ENCODE results near the gene CHCHD4. TPM values are rescaled to one million over a fixed set of nuclear protein-coding genes. Genes with fewer than 3 reads are reported as not detected.
A peak's percentile ranks its signal among the peaks of the same experiment; 100 is the strongest.

Gene CHCHD4
- total and polyA plus RNA-seq, 2 experiments from 2014 or later, result 31.1 to 39.2 TPM

DNA sequence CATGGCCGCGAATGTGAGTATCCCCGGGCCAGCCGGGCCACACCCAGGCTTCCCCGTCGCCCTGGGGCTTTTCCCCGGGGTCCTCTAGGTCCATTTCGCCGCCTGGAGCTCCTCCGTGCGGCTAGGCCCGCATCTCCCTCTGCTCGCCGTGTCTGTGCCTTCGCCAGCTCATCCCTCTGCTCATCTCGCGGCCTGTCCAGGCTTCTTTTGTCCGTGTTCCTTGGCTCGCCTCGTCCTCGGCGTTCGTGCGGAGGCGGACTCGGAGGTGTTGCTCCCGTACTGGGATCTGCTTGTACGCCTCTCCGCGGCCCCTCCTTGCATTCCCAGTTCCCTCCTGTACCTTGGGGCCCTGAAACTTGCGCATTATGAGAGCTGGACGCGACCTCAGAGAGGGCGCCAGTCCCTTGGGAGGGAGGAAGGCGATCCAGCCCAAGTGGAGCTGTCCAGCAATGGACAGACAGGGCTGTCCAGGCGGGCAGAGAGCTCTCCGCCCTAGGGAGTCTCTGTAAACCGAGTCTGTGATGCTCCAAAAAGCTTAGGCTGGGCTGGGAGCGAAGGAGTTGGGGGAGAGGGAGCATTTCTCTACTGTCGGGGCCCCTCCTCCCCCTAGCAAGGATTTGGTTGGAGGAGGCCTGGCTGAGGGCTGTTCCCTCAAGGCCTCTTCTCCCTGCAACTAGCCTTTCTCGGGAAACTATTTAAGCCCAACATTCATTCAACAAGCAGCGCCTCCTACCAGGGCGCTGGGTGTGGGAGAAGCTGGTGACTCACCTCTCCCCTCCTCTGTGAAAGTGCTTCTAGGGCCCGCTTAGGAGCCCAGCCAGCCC is 735 bp upstream of the CHCHD4 start:
- H2AFZ ChIP-seq, result peak overlapping the region; percentile 92
- peak overlapping the region; percentile 98 for H3K4me2 ChIP-seq
- H3K27me3 ChIP-seq (ENCODE audit: insufficient read depth), result no peaks in the 10 kb centered on the region
- H4K20me1 ChIP-seq (replicated peaks; ENCODE audit: insufficient read depth), result peaks cover 8% of the 10 kb centered on the region; the same call in 1 of the 2 replicates
- TF ChIP-seq EZH2phosphoT487 (IDR thresholded peaks at IDR 0.05; ENCODE audit: unreplicated experiment) (no peak), ZNF462 (CRISPR knock-in tag; IDR thresholded peaks at IDR 0.05) (no peak), STAT1 (IDR thresholded peaks at IDR 0.05; ENCODE audit: unreplicated experiment) (no peak), JUNB (IDR thresholded peaks at IDR 0.05; ENCODE audit: unreplicated experiment) (no peak)
- TF ChIP-seq, protein P1, sequence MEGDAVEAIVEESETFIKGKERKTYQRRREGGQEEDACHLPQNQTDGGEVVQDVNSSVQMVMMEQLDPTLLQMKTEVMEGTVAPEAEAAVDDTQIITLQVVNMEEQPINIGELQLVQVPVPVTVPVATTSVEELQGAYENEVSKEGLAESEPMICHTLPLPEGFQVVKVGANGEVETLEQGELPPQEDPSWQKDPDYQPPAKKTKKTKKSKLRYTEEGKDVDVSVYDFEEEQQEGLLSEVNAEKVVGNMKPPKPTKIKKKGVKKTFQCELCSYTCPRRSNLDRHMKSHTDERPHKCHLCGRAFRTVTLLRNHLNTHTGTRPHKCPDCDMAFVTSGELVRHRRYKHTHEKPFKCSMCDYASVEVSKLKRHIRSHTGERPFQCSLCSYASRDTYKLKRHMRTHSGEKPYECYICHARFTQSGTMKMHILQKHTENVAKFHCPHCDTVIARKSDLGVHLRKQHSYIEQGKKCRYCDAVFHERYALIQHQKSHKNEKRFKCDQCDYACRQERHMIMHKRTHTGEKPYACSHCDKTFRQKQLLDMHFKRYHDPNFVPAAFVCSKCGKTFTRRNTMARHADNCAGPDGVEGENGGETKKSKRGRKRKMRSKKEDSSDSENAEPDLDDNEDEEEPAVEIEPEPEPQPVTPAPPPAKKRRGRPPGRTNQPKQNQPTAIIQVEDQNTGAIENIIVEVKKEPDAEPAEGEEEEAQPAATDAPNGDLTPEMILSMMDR (conservative IDR thresholded peaks at IDR 0.05; ENCODE audit: low read depth in 2 of 2), result peak in 1 of 2 experiments; percentile 27; a peak in 2 of 4 replicates
- TF ChIP-seq, protein P2, sequence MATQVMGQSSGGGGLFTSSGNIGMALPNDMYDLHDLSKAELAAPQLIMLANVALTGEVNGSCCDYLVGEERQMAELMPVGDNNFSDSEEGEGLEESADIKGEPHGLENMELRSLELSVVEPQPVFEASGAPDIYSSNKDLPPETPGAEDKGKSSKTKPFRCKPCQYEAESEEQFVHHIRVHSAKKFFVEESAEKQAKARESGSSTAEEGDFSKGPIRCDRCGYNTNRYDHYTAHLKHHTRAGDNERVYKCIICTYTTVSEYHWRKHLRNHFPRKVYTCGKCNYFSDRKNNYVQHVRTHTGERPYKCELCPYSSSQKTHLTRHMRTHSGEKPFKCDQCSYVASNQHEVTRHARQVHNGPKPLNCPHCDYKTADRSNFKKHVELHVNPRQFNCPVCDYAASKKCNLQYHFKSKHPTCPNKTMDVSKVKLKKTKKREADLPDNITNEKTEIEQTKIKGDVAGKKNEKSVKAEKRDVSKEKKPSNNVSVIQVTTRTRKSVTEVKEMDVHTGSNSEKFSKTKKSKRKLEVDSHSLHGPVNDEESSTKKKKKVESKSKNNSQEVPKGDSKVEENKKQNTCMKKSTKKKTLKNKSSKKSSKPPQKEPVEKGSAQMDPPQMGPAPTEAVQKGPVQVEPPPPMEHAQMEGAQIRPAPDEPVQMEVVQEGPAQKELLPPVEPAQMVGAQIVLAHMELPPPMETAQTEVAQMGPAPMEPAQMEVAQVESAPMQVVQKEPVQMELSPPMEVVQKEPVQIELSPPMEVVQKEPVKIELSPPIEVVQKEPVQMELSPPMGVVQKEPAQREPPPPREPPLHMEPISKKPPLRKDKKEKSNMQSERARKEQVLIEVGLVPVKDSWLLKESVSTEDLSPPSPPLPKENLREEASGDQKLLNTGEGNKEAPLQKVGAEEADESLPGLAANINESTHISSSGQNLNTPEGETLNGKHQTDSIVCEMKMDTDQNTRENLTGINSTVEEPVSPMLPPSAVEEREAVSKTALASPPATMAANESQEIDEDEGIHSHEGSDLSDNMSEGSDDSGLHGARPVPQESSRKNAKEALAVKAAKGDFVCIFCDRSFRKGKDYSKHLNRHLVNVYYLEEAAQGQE (IDR thresholded peaks at IDR 0.05; ENCODE audit: unreplicated experiment), result peak; percentile 77
- no peaks in the 10 kb centered on the region for H3K9me2 ChIP-seq (ENCODE audit: insufficient read depth)
- DNase-seq (ENCODE audit: low spot score), result peak; percentile 78
- H3K4me3 ChIP-seq, result peak overlapping the region; percentile 97
- Mint-ChIP-seq H3K27ac (peak overlapping the region; percentile 93), H3K9me3 (peaks cover 8% of the 10 kb centered on the region), H3K4me3 (peak overlapping the region; percentile 98), H3K4me1 (peaks cover 34% of the 10 kb centered on the region), H3K27me3 (ENCODE audit: insufficient read depth, low read depth, poor library complexity) (peaks cover 20% of the 10 kb centered on the region), H3K36me3 (ENCODE audit: low read depth) (peaks cover 48% of the 10 kb centered on the region)
- H3K36me3 ChIP-seq (ENCODE audit: insufficient read depth), result peaks cover 4% of the 10 kb centered on the region; the same call in 1 of the 2 replicates
- peak overlapping the region; percentile 27; the same call in 1 of the 2 replicates for H3K27ac ChIP-seq (ENCODE audit: low read depth)
- peak; percentile 39 for ATAC-seq
- peaks cover 19% of the 10 kb centered on the region for H3K4me1 ChIP-seq (ENCODE audit: insufficient read depth)
- peaks cover 56% of the 10 kb centered on the region for H3K79me2 ChIP-seq (replicated peaks; ENCODE audit: insufficient read depth)
- H3F3A ChIP-seq (replicated peaks; ENCODE audit: low read depth), result no peaks in the 10 kb centered on the region

All from GM23338 (cell line).